ENCODE results near the gene ENPP3.

DNA sequence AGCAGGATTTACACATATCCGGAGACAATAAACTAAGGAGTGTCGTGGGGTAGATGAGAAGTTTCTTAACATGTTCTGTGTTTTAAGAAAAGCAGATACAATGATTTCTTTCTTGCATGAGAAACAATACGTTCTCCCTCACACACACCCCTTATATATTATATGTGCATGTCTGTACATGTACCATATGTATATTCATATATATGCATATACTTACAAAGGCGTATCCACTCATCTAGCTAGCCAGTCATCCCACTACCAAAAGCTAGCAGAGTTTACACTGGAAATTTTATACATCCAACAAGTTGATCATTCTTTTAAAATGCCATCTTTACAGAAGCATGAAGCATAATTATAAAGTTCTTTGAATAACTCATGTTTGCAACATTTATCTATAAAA, 49.2 kb upstream of the ENPP3 start:
- TF ChIP-seq, protein P1, sequence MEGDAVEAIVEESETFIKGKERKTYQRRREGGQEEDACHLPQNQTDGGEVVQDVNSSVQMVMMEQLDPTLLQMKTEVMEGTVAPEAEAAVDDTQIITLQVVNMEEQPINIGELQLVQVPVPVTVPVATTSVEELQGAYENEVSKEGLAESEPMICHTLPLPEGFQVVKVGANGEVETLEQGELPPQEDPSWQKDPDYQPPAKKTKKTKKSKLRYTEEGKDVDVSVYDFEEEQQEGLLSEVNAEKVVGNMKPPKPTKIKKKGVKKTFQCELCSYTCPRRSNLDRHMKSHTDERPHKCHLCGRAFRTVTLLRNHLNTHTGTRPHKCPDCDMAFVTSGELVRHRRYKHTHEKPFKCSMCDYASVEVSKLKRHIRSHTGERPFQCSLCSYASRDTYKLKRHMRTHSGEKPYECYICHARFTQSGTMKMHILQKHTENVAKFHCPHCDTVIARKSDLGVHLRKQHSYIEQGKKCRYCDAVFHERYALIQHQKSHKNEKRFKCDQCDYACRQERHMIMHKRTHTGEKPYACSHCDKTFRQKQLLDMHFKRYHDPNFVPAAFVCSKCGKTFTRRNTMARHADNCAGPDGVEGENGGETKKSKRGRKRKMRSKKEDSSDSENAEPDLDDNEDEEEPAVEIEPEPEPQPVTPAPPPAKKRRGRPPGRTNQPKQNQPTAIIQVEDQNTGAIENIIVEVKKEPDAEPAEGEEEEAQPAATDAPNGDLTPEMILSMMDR (IDR thresholded peaks at IDR 0.05): no peak
- no peak for TF ChIP-seq EP300 (IDR thresholded peaks at IDR 0.05)
